ENCODE measurements around the gene CHMP2A. TPM values are rescaled to one million over a fixed set of nuclear protein-coding genes. Genes with fewer than 3 reads are reported as not detected.

CHMP2A gene
- total and polyA plus RNA-seq, 2 of the 13 experiments (the other 11 are each of a cell fraction or from before 2014, with no cell fraction given): 49.7 to 55.0 TPM

DNA sequence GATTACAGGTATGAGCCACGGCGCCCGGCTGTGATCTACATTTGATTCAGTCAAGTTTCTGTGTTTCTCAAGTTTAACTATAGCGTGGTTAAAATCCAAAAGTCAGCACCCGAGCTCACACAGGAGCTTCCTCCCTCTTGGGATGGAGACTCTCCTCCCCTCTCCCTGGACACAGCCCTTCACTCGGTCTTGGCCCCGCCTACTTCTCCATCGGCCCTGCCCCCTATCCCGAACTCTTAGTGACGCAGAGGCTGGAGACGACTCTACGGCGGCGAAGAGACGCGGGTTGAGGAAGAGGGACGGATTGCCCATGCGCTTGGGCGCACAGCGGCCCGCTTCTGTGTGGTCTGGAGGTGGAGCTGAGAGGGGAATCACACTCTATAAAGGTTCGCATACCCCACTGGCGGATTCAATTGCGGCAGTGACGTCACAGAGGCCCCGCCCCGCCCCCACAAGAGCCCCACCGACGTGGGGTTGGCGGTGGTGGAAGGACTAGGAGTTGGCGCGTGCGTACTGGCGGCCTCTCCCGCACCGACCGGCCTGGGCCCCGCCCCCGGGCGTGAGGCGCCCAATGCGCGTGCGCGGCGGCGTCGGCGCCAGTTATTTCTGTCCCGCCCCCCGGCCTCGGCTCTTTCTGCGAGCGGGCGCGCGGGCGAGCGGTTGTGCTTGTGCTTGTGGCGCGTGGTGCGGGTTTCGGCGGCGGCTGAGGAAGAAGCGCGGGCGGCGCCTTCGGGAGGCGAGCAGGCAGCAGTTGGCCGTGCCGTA lies 10.9 kb downstream of the CHMP2A start, which contains the start of gene TRIM28 (continued):
- TF ChIP-seq, protein P1, sequence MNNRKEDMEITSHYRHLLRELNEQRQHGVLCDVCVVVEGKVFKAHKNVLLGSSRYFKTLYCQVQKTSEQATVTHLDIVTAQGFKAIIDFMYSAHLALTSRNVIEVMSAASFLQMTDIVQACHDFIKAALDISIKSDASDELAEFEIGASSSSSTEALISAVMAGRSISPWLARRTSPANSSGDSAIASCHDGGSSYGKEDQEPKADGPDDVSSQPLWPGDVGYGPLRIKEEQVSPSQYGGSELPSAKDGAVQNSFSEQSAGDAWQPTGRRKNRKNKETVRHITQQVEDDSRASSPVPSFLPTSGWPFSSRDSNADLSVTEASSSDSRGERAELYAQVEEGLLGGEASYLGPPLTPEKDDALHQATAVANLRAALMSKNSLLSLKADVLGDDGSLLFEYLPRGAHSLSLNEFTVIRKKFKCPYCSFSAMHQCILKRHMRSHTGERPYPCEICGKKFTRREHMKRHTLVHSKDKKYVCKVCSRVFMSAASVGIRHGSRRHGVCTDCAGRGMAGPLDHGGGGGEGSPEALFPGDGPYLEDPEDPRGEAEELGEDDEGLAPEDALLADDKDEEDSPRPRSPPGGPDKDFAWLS (CRISPR knock-in tag; IDR thresholded peaks at IDR 0.05; ENCODE audit: borderline replicate concordance): no peak
- TF ChIP-seq LCORL (IDR thresholded peaks at IDR 0.05) (no peak), LCORL (CRISPR knock-in tag; IDR thresholded peaks at IDR 0.05) (peak; percentile 67; the same call in 1 of the 2 replicates), ZNF570 (CRISPR knock-in tag; IDR thresholded peaks at IDR 0.05; ENCODE audit: borderline replicate concordance) (no peak), TBX2 (CRISPR knock-in tag; IDR thresholded peaks at IDR 0.05; ENCODE audit: borderline replicate concordance) (peak; percentile 16; the same call in 1 of the 2 replicates), JDP2 (CRISPR knock-in tag; IDR thresholded peaks at IDR 0.05; ENCODE audit: borderline replicate concordance) (peak; percentile 86; the same call in 1 of the 2 replicates), ZNF468 (CRISPR knock-in tag; IDR thresholded peaks at IDR 0.05) (no peak), ZNF615 (CRISPR knock-in tag; IDR thresholded peaks at IDR 0.05; ENCODE audit: borderline replicate concordance) (no peak), CBFB (CRISPR knock-in tag; IDR thresholded peaks at IDR 0.05) (0 out of 2 replicates have a peak, but pooled peaks have one; percentile 73), ZNF431 (CRISPR knock-in tag; IDR thresholded peaks at IDR 0.05; ENCODE audit: borderline replicate concordance, low read depth) (peak; percentile 34; the same call in 1 of the 2 replicates), KAT8 (CRISPR knock-in tag; IDR thresholded peaks at IDR 0.05) (peak; percentile 83), NKX3-1 (CRISPR knock-in tag; IDR thresholded peaks at IDR 0.05) (peak; percentile 80; the same call in 1 of the 2 replicates), ZNF747 (CRISPR knock-in tag; IDR thresholded peaks at IDR 0.05; ENCODE audit: borderline replicate concordance) (0 out of 2 replicates have a peak, but pooled peaks have one; percentile 24), ZNF441 (CRISPR knock-in tag; IDR thresholded peaks at IDR 0.05; ENCODE audit: borderline replicate concordance) (peak; percentile 87), ZNF7 (CRISPR knock-in tag; IDR thresholded peaks at IDR 0.05) (peak; percentile 60; the same call in 1 of the 2 replicates), NFE2L1 (CRISPR knock-in tag; IDR thresholded peaks at IDR 0.05; ENCODE audit: borderline replicate concordance) (no peak), BORCS8-MEF2B (CRISPR knock-in tag; IDR thresholded peaks at IDR 0.05) (peak; percentile 88), TMF1 (CRISPR knock-in tag; IDR thresholded peaks at IDR 0.05; ENCODE audit: low read depth) (peak; percentile 27), ZNF333 (CRISPR knock-in tag; IDR thresholded peaks at IDR 0.05; ENCODE audit: borderline replicate concordance) (peak; percentile 58; the same call in 1 of the 2 replicates), MXD3 (CRISPR knock-in tag; IDR thresholded peaks at IDR 0.05) (peak; percentile 71; the same call in 1 of the 2 replicates), ZNF382 (CRISPR knock-in tag; IDR thresholded peaks at IDR 0.05; ENCODE audit: borderline replicate concordance) (no peak), ZNF160 (CRISPR knock-in tag; IDR thresholded peaks at IDR 0.05) (peak; percentile 57; the same call in 1 of the 2 replicates), ZNF761 (CRISPR knock-in tag; conservative IDR thresholded peaks at IDR 0.05) (peak; percentile 93; the same call in 1 of the 2 replicates), EZH2 (conservative IDR thresholded peaks at IDR 0.05; ENCODE audit: low read depth, low read length) (no peak), ZNF746 (CRISPR knock-in tag; IDR thresholded peaks at IDR 0.05) (peak; percentile 48; the same call in 1 of the 2 replicates)
- TF ChIP-seq, protein P2, sequence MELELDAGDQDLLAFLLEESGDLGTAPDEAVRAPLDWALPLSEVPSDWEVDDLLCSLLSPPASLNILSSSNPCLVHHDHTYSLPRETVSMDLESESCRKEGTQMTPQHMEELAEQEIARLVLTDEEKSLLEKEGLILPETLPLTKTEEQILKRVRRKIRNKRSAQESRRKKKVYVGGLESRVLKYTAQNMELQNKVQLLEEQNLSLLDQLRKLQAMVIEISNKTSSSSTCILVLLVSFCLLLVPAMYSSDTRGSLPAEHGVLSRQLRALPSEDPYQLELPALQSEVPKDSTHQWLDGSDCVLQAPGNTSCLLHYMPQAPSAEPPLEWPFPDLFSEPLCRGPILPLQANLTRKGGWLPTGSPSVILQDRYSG (CRISPR knock-in tag; IDR thresholded peaks at IDR 0.05): peak; percentile 34; the same call in 1 of the 2 replicates
- TF ChIP-seq, protein P3, sequence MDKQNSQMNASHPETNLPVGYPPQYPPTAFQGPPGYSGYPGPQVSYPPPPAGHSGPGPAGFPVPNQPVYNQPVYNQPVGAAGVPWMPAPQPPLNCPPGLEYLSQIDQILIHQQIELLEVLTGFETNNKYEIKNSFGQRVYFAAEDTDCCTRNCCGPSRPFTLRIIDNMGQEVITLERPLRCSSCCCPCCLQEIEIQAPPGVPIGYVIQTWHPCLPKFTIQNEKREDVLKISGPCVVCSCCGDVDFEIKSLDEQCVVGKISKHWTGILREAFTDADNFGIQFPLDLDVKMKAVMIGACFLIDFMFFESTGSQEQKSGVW (CRISPR knock-in tag; IDR thresholded peaks at IDR 0.05; ENCODE audit: borderline replicate concordance): no peak
